ENCODE data around the gene R3HDM4.
"Not testable (repeated sequence)": the region's sequence is repeated elsewhere in the genome, so short reads cannot be mapped to it uniquely, and the experiment has no call there.

Gene R3HDM4

DNA sequence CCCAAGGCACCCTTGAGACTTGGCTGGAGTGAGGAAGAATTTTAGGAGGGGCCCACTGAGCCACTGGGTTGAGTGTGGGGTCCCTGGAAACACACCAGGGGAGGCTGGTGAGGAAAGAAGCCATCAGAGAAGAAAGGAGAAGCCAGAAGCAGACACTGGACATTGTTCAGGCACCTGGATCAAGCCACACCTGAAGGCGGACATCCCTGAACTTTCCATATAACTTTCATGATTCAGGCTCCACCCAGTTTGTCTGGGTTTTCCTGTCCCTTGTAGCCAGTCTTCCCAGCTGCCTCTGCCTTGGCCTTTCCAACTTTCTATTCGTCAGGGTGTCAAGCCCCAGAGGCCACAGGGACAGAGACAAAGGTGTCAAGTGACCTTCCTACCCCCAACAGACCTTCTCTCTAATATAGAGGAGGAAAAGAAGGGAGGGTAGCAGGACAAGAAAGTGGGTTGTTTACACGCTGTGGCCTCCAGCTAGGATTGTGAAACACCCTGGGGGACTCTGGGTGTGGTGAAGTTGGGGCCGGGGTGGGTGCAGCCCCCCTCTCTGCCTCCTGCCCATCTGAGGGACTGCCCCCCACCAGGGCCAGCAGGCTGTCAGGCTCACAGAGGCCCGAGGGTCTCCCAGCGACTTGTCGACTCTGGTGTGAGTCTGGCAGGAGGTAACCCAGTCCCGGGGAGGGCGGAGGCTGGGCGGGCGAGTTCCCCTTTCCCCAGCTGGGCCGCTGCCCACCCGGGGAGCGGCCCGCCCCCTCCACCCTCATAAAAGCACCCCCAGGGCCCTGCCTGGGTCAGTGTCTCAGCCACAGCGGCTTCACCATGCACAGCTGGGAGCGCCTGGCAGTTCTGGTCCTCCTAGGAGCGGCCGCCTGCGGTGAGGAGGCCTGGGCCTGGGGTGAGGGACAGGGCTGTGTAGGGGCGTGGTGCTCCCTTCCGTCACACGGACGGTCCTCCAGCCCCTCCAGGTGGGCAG is 53.9 kb downstream of the R3HDM4 start, which contains the start of gene CFD:
TSS of gene CFD (plus strand) at position 797 of the 976 bp plus-strand sequence. CDS start at position 823, 26 bp downstream.
- H3K4me3 ChIP-seq (replicated peaks; ENCODE audit: low read depth, low read length) = peak within 1 kb of the TSS; percentile 35
- TF ChIP-seq, protein P1, sequence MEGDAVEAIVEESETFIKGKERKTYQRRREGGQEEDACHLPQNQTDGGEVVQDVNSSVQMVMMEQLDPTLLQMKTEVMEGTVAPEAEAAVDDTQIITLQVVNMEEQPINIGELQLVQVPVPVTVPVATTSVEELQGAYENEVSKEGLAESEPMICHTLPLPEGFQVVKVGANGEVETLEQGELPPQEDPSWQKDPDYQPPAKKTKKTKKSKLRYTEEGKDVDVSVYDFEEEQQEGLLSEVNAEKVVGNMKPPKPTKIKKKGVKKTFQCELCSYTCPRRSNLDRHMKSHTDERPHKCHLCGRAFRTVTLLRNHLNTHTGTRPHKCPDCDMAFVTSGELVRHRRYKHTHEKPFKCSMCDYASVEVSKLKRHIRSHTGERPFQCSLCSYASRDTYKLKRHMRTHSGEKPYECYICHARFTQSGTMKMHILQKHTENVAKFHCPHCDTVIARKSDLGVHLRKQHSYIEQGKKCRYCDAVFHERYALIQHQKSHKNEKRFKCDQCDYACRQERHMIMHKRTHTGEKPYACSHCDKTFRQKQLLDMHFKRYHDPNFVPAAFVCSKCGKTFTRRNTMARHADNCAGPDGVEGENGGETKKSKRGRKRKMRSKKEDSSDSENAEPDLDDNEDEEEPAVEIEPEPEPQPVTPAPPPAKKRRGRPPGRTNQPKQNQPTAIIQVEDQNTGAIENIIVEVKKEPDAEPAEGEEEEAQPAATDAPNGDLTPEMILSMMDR (IDR thresholded peaks at IDR 0.05; ENCODE audit: low read depth, low read length, missing control alignments) = no peak
- no peak for DNase-seq (ENCODE audit: extremely low read depth, low read depth)

DNA sequence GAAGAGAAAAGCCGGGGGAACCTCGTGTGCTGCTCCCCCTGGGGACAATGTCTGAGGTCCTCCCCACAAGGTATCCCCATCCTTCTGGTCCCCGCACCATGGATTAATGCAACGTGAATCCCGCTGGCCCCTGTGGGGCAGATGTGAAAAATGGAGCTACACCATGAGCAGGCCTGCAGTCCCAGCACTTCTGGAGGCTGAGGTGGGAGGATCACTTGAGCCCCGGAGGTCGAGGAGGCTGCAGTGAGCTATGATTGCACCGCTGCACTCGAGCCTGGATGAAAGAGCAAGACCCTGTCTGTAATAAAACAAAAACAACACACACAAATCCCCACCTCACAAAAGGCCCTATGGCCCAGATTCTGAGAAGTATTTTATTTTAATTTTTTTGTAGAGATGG is 54.7 kb downstream of the R3HDM4 start:
- TF ChIP-seq, protein P1 (IDR thresholded peaks at IDR 0.05; ENCODE audit: low read depth, low read length, missing control alignments) = no peak
- no peak for DNase-seq (ENCODE audit: extremely low read depth, low read depth)
- no peak overlapping the region for H3K4me3 ChIP-seq (replicated peaks; ENCODE audit: low read depth, low read length)

DNA sequence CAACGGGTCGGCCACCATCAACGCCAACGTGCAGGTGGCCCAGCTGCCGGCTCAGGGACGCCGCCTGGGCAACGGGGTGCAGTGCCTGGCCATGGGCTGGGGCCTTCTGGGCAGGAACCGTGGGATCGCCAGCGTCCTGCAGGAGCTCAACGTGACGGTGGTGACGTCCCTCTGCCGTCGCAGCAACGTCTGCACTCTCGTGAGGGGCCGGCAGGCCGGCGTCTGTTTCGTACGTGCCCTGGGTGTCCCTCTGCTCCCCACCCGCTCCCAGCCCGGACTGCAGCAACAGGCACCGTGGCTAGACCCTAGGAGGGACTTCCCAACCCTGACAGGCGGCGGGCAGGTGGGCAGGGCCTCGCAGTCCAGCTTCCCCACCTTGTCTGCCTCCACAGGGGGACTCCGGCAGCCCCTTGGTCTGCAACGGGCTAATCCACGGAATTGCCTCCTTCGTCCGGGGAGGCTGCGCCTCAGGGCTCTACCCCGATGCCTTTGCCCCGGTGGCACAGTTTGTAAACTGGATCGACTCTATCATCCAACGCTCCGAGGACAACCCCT is 57.4 kb downstream of the R3HDM4 start:
- DNase-seq (ENCODE audit: extremely low read depth, low read depth) = no peak
- no peak overlapping the region for H3K4me3 ChIP-seq (replicated peaks; ENCODE audit: low read depth, low read length)
- TF ChIP-seq, protein P1 (IDR thresholded peaks at IDR 0.05; ENCODE audit: low read depth, low read length, missing control alignments) = no peak

DNA sequence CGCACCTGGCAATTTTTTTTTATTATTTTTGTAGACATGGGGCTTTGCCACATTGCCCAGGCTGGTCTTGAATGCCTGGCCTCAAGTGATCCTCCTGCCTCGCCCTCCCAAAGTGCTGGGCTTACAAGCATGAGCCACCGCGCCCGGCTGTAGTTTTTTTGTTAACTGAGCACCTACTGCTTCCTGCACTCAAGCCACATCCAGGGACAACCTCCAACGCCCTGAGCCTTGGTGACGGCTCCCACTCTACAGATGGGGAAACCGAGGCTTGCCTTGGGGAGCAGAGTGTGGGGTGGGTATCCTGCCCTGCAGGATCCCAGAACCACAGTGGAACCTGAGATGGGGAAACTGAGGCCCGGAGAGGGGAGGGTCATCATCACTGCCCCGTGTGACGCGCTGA is 57.9 kb downstream of the R3HDM4 start:
- H3K4me3 ChIP-seq (replicated peaks; ENCODE audit: low read depth, low read length) = no peak overlapping the region
- DNase-seq (ENCODE audit: extremely low read depth, low read depth) = no peak
- TF ChIP-seq, protein P1 (IDR thresholded peaks at IDR 0.05; ENCODE audit: low read depth, low read length, missing control alignments) = no peak

DNA sequence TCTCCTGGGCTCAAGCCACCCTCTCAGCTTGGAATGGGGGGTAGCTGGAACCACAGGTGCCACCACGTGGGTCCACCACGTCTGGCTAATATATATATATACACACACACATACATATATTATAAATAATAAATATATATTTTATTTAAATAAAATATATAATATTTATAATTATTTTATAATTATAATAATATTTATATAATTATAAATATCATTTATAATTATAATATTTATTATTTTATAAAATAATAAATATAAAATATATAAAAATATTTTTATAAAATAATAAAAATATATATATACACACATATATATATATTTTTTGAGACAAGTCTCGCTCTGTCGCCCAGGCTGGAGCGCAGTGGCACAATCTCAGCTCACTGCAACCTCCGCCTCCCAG is 58.5 kb downstream of the R3HDM4 start:
- H3K4me3 ChIP-seq (replicated peaks; ENCODE audit: low read depth, low read length) = no peak overlapping the region
- DNase-seq (ENCODE audit: extremely low read depth, low read depth) = no peak
- TF ChIP-seq, protein P1 (IDR thresholded peaks at IDR 0.05; ENCODE audit: low read depth, low read length, missing control alignments) = no peak

DNA sequence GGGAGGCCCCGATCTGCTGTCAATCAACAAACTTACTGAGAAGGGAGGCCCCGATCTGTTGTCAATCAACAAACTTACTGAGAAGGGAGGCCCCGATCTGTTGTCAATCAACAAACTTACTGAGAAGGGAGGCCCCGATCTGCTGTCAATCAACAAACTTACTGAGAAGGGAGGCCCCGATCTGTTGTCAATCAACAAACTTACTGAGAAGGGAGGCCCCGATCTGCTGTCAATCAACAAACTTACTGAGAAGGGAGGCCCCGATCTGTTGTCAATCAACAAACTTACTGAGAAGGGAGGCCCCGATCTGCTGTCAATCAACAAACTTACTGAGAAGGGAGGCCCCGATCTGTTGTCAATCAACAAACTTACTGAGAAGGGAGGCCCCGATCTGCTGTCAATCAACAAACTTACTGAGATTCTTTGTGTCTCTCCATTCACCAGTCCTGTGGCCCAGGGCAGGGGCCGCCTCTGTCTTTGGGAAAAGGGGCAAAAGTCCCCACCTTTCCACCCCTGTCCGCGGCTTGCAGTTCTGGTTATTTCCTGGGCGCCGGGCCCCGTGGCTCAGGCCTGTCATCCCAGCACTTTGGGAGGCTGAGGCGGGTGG is 59.3 kb downstream of the R3HDM4 start:
- not testable (repeated sequence) for DNase-seq (ENCODE audit: extremely low read depth, low read depth); H3K4me3 ChIP-seq (replicated peaks; ENCODE audit: low read depth, low read length)

DNA sequence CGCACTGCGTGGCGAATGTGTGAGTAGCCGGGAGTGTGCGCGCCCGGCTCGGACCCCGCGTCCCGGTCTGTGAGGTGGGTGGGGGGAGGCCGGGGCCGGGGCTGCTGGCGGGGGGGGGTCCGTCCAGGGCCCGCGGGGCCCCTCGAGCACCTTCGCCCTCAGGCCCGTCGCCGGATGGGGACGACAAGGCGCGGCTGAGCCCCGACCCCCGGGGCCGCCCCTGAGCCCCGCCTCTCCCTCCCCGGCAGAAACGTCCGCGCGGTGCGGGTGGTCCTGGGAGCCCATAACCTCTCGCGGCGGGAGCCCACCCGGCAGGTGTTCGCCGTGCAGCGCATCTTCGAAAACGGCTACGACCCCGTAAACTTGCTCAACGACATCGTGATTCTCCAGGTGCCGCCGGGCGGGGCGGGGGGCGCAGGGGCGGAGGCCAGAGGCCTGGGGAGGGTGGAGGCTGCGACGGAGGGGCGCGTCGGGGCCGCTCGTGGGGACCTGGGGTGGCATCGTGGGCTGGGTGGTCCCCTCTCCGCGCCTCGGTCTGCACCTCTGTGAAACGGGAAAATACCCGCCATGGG is 59.9 kb downstream of the R3HDM4 start:
- no peak overlapping the region for H3K4me3 ChIP-seq (replicated peaks; ENCODE audit: low read depth, low read length)
- DNase-seq (ENCODE audit: extremely low read depth, low read depth) = no peak
- TF ChIP-seq, protein P1 (IDR thresholded peaks at IDR 0.05; ENCODE audit: low read depth, low read length, missing control alignments) = no peak

All from HFF-Myc (cell line).